KMS-11 (cell line): ENCODE data around the gene AADACL4.

ENCODE experiments used
- H2AFZ ChIP-seq: fragments of 200-600 bp; sonication (generic); 2 replicates; pipeline ENCODE4 v1.6.1; 2016; ENCODE audit warnings: antibody characterized with exemption, mixed run types, low read depth
- H3K27ac ChIP-seq: fragments of 200-600 bp; sonication (generic); 2 replicates; pipeline ENCODE4 v1.6.1; 2016; ENCODE audit warnings: mild to moderate bottlenecking, mixed run types
- H3K27me3 ChIP-seq: fragments of 200-600 bp; sonication (generic); 2 replicates; pipeline ENCODE4 v1.6.1; 2017; ENCODE audit warnings: mild to moderate bottlenecking, low read depth, mixed run types, moderate library complexity; ENCODE audit not compliant: insufficient read depth
- H3K36me3 ChIP-seq: fragments of 200-600 bp; sonication (generic); 2 replicates; pipeline ENCODE4 v1.6.1; 2017; ENCODE audit warnings: mild to moderate bottlenecking, mixed run types; ENCODE audit not compliant: insufficient read depth
- H3K4me1 ChIP-seq: fragments of 200-600 bp; sonication (generic); 2 replicates; pipeline ENCODE4 v1.6.1; 2016; ENCODE audit warnings: mild to moderate bottlenecking, low read depth, mixed run types; ENCODE audit not compliant: poor library complexity, severe bottlenecking
- H3K4me2 ChIP-seq: fragments of 200-600 bp; sonication (generic); 2 replicates; pipeline ENCODE4 v1.7.0; 2016; ENCODE audit warnings: mild to moderate bottlenecking, mixed run types
- H3K4me3 ChIP-seq: fragments of 200-600 bp; sonication (generic); IDR thresholded peaks from 2 replicates; pipeline ENCODE4 v1.6.1; 2017; ENCODE audit warnings: low read depth, low read length, mixed read lengths; ENCODE audit not compliant: insufficient read depth
- H3K79me2 ChIP-seq: fragments of 200-600 bp; sonication (generic); 2 replicates; pipeline ENCODE4 v1.6.1; 2016; ENCODE audit warnings: low read depth, mixed run types; ENCODE audit not compliant: insufficient read depth
- H3K9ac ChIP-seq: fragments of 200-600 bp; sonication (generic); 2 replicates; pipeline ENCODE4 v1.6.1; 2016; ENCODE audit warnings: mild to moderate bottlenecking, mixed run types
- H4K20me1 ChIP-seq: fragments of 200-600 bp; sonication (generic); 2 replicates; pipeline ENCODE4 v1.6.1; 2016; ENCODE audit warnings: mild to moderate bottlenecking, mixed run types; ENCODE audit not compliant: insufficient read depth
- CTCF ChIP-seq: fragments of 200-600 bp; sonication (generic); conservative IDR thresholded peaks from 2 replicates; pipeline ENCODE4 v1.6.1; 2017; ENCODE audit warnings: low read depth, mild to moderate bottlenecking, antibody characterized with exemption, low read length, moderate library complexity, mixed read lengths

Gene AADACL4

GRCh38 chr1:12613180-12613579 is 30.7 kb upstream of the AADACL4 start:
- Histone ChIP-seq H4K20me1 (no peaks in the 10 kb centered on the region), H3K27ac (no peak overlapping the region), H3K4me2 (no peak overlapping the region), H3K79me2 (no peaks in the 10 kb centered on the region), H3K4me1 (no peaks in the 10 kb centered on the region), H3K9ac (no peak overlapping the region), H3K27me3 (peaks cover 12% of the 10 kb centered on the region), H2AFZ (no peak overlapping the region), H3K4me3 (no peak overlapping the region), H3K36me3 (no peaks in the 10 kb centered on the region)
- TF ChIP-seq CTCF: no peak

- Histone ChIP-seq H3K27me3 (peaks cover 19% of the 10 kb centered on the region), H3K9ac (no peak overlapping the region), H3K4me2 (no peak overlapping the region), H3K79me2 (no peaks in the 10 kb centered on the region), H4K20me1 (no peaks in the 10 kb centered on the region), H3K36me3 (no peaks in the 10 kb centered on the region), H3K4me3 (no peak overlapping the region), H3K4me1 (peaks cover 8% of the 10 kb centered on the region), H2AFZ (no peak overlapping the region), H3K27ac (no peak overlapping the region)
- no peak for TF ChIP-seq CTCF
These were observed 29.3 kb upstream of the AADACL4 start for GRCh38 chr1:12614402-12615158.

GRCh38 chr1:12615159-12615864 is 28.6 kb upstream of the AADACL4 start:
- Histone ChIP-seq H3K27me3 (peaks cover 19% of the 10 kb centered on the region), H2AFZ (no peak overlapping the region), H3K79me2 (no peaks in the 10 kb centered on the region), H3K36me3 (no peaks in the 10 kb centered on the region), H3K9ac (no peak overlapping the region), H3K4me1 (peaks cover 12% of the 10 kb centered on the region), H3K4me2 (no peak overlapping the region), H3K4me3 (no peak overlapping the region), H3K27ac (no peak overlapping the region), H4K20me1 (no peaks in the 10 kb centered on the region)
- no peak for TF ChIP-seq CTCF

GRCh38 chr1:12615865-12616708 is 27.8 kb upstream of the AADACL4 start:
- Histone ChIP-seq H3K4me1 (peaks cover 18% of the 10 kb centered on the region), H2AFZ (no peak overlapping the region), H3K79me2 (no peaks in the 10 kb centered on the region), H3K4me2 (no peak overlapping the region), H4K20me1 (no peaks in the 10 kb centered on the region), H3K9ac (no peak overlapping the region), H3K4me3 (no peak overlapping the region), H3K27ac (no peak overlapping the region), H3K27me3 (peaks cover 19% of the 10 kb centered on the region), H3K36me3 (no peaks in the 10 kb centered on the region)
- TF ChIP-seq CTCF: no peak
